ENCODE measurements around the gene OTUB2. TPM values are rescaled to one million over a fixed set of nuclear protein-coding genes. Genes with fewer than 3 reads are reported as not detected.

OTUB2 gene
- total and polyA plus RNA-seq, 2 of the 8 experiments (the other 6 are each of a cell fraction or from before 2014, with no cell fraction given): 2.2 to 4.2 TPM

DNA sequence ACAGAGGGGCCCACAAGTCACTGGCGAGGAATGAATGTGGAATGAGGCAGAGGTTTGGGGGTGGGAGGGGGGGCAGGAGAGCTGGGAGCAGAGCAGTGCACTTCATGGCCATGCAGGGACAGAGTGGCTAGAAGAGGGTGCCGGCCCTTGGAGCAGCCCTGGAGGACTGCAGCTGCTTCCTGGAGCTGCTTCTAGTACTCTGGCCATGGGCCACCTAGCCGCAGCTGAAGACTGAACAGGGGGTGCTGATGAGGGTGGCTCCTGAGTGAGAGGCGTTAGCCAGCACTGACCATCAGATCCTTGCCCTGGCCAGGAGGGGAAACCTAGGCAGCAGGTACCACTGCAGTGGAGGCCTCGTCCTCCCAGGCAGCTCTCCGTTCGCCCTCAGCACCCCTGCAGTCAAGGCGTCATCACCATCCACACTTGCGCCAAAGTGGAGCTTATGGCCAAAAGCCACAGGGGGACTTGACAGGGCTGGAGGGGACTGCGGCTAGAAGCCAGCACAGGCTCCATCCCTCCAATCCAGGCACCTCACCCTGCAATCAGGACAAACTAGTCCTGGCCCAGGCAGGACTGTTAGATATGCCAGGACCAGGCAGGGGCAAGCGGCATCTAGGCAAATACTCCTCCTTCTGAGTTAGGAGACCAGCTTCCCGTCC is 16.4 kb downstream of the OTUB2 start:
- no peak overlapping the region for H4K5ac ChIP-seq (ENCODE audit: insufficient read length, low read depth, low read length)
- no peaks in the 10 kb centered on the region for H3K27me3 ChIP-seq (replicated peaks in 1 of 4; ENCODE audit: control insufficient read depth in 3 of 4, extremely low read depth in 1 of 4, insufficient read depth in 3 of 4, low read length in 3 of 4)
- no peak for FAIRE-seq
- H3K4ac ChIP-seq (replicated peaks; ENCODE audit: insufficient read length, low read depth, low read length): no peak overlapping the region
- no peak overlapping the region for H3K27ac ChIP-seq (ENCODE audit: low read depth, low read length)
- no peak overlapping the region for H2BK120ac ChIP-seq (replicated peaks; ENCODE audit: low read depth, low read length)
- H2BK20ac ChIP-seq (ENCODE audit: low read length): no peak overlapping the region
- no peak overlapping the region for H4K91ac ChIP-seq (replicated peaks; ENCODE audit: insufficient read length, low read length)
- H3K79me1 ChIP-seq (ENCODE audit: low read depth, low read length): no peaks in the 10 kb centered on the region
- no peak overlapping the region for H3K14ac ChIP-seq (ENCODE audit: insufficient read length)
- TF ChIP-seq ZNF274 (IDR thresholded peaks at IDR 0.05; ENCODE audit: borderline replicate concordance, extremely low read depth, low read length) (no peak), RXRA (IDR thresholded peaks at IDR 0.05; ENCODE audit: insufficient read depth, low read depth, low read length) (no peak), POLR2AphosphoS5 (IDR thresholded peaks at IDR 0.05; ENCODE audit: low read depth, low read length) (no peak), SRF (IDR thresholded peaks at IDR 0.05; ENCODE audit: low read depth, low read length) (no peak), KDM1A (IDR thresholded peaks at IDR 0.05; ENCODE audit: borderline replicate concordance, low read length) (no peak), POU5F1 (IDR thresholded peaks at IDR 0.05; ENCODE audit: low read depth, low read length) (no peak), FOSL1 (IDR thresholded peaks at IDR 0.05; ENCODE audit: insufficient read depth, low read depth, low read length) (no peak)
- H3K79me2 ChIP-seq (ENCODE audit: control insufficient read depth in 1 of 2, insufficient read depth in 2 of 2, low read length in 2 of 2): no peaks in the 10 kb centered on the region
- H2BK5ac ChIP-seq (ENCODE audit: low read depth, low read length): no peak overlapping the region
- POLR2A ChIA-PET (ENCODE audit: partially characterized antibody): interaction anchor here (1.0 kb wide), 1 partner anchor 10 kb away, joined by 3 read pairs; no protein-coding TSS in a partner anchor
- no peak overlapping the region for H3K4me3 ChIP-seq (ENCODE audit: extremely low read depth in 1 of 4, insufficient read depth in 2 of 4, low read depth in 3 of 4, low read length in 4 of 4)
- H2BK12ac ChIP-seq (ENCODE audit: low read depth, low read length): no peak overlapping the region
- peak overlapping the region; percentile 14; the same call in 1 of the 2 replicates for H4K8ac ChIP-seq (ENCODE audit: extremely low read depth, insufficient read depth, low read length)
- no peak overlapping the region for H3K56ac ChIP-seq (replicated peaks; ENCODE audit: insufficient read length, low read depth, low read length)
- H3K23ac ChIP-seq (ENCODE audit: insufficient read length): no peak overlapping the region
- H2AK5ac ChIP-seq (ENCODE audit: low read depth, low read length): no peak overlapping the region
- H3K4me1 ChIP-seq (replicated peaks in 1 of 4; ENCODE audit: control insufficient read depth in 3 of 4, insufficient read depth in 4 of 4, low read length in 3 of 4): no peaks in the 10 kb centered on the region
- peaks cover 7 to 33% (median 14%) of the 10 kb centered on the region in 4 experiments; a peak in 6 of 8 replicates for H3K36me3 ChIP-seq (ENCODE audit: control insufficient read depth in 2 of 4, insufficient read depth in 4 of 4, low read length in 3 of 4)
- H3K9me3 ChIP-seq (ENCODE audit: insufficient read depth in 2 of 2, low read depth in 1 of 2, low read length in 1 of 2): no peaks in the 10 kb centered on the region
- WGBS, 2 experiments (ENCODE audit: extremely low coverage in 1 of 2, insufficient coverage in 1 of 2, insufficient read length in 1 of 2, insufficient replicate concordance in 2 of 2, low coverage in 1 of 2, low lambda C conversion rate in 2 of 2, missing lambda C conversion rate in 1 of 2): 76% methylated on average over 12 of the region's 12 CpGs; no CpG with 5 or more reads in 1 of the 2 experiments
- no peak overlapping the region for H2BK15ac ChIP-seq (ENCODE audit: low read length)
- peaks cover 0 to 7% of the 10 kb centered on the region in 2 experiments for H4K20me1 ChIP-seq (replicated peaks in 1 of 2; ENCODE audit: control insufficient read depth in 1 of 2, insufficient read depth in 2 of 2, low read length in 2 of 2)
- no peak overlapping the region for H3K18ac ChIP-seq (ENCODE audit: extremely low read depth, low read length)
- CTCF ChIA-PET (ENCODE audit: partially characterized antibody): interaction anchor here (1.0 to 1.5 kb wide), 5 partner anchors 10 to 94 kb away, joined by 3 to 6 read pairs (median 4); no protein-coding TSS in a partner anchor
- no peaks in the 10 kb centered on the region for H3K23me2 ChIP-seq (ENCODE audit: low read depth, low read length)
- no peak for DNase-seq (ENCODE audit: low read depth in 1 of 2, low spot score in 2 of 2)
- no peak overlapping the region for H3K4me2 ChIP-seq (ENCODE audit: insufficient read depth in 1 of 2, low read depth in 2 of 2, low read length in 2 of 2)
- H2AFZ ChIP-seq (ENCODE audit: low read length): no peak overlapping the region
- no peak overlapping the region for H3K9ac ChIP-seq (replicated peaks in 1 of 4; ENCODE audit: extremely low read depth in 1 of 4, low read depth in 3 of 4, low read length in 3 of 4)

Data from H1 (cell line).